ENCODE measurements around the gene OPRM1.

Gene OPRM1

GRCh38 chr6:154295733-154296132 is 256.7 kb downstream of the OPRM1 start:
- no peak for TF ChIP-seq POLR2A (IDR thresholded peaks at IDR 0.05; ENCODE audit: low read depth, low read length)
- FAIRE-seq: no peak

More at GRCh38 chr6:154295733-154296132, 256.7 kb downstream of the OPRM1 start:
- DNase-seq (ENCODE audit: insufficient read length, low spot score): no peak
